Chondrocyte (in vitro differentiated cells): Measurements from ENCODE around the gene FMNL2. TPM values are rescaled to one million over a fixed set of nuclear protein-coding genes. Genes with fewer than 3 reads are reported as not detected.

Source experiments
- DNase-seq: peaks from one replicate; pipeline ENCODE4 v3.0.0; 2021; ENCODE audit warnings: mixed read lengths, low spot score
- H3K27ac Mint-ChIP-seq: one replicate; pipeline ENCODE4 v1.8.0; 2021; ENCODE audit warnings: mild to moderate bottlenecking, moderate library complexity, mixed read lengths; ENCODE audit not compliant: unreplicated experiment
- H3K27me3 Mint-ChIP-seq: 2 replicates; pipeline ENCODE4 v1.8.0; 2021; ENCODE audit warnings: low read depth, mixed read lengths
- H3K36me3 Mint-ChIP-seq: 2 replicates; pipeline ENCODE4 v1.8.0; 2021; ENCODE audit warnings: low read depth, mixed read lengths
- H3K4me1 Mint-ChIP-seq: 2 replicates; pipeline ENCODE4 v1.8.0; 2021; ENCODE audit warnings: low read depth, mild to moderate bottlenecking, mixed read lengths
- H3K4me3 Mint-ChIP-seq: one replicate; pipeline ENCODE4 v1.8.0; 2021; ENCODE audit warnings: mild to moderate bottlenecking, moderate library complexity, mixed read lengths; ENCODE audit not compliant: unreplicated experiment
- H3K9me3 Mint-ChIP-seq: 2 replicates; pipeline ENCODE4 v1.8.0; 2021; ENCODE audit warnings: low read depth, mixed read lengths
- CTCF ChIP-seq: fragments of 200-600 bp; sonication (generic); IDR thresholded peaks from 2 replicates; pipeline ENCODE4 v1.5.0; 2021; ENCODE audit warnings: antibody characterized with exemption, mild to moderate bottlenecking, moderate library complexity
- total RNA-seq: library from RNA; stranded (reverse); gene quantifications from 3 replicates; pipeline ENCODE4 v1.2.1, GENCODE V29; 2021

Gene FMNL2
- total RNA-seq, 1 donor from 2014 or later: 33.9 TPM

- Mint-ChIP-seq H3K27me3 (no peaks in the 10 kb centered on the region), H3K4me1 (peaks cover 47% of the 10 kb centered on the region), H3K27ac (no peak overlapping the region), H3K9me3 (peaks cover 10% of the 10 kb centered on the region), H3K4me3 (no peak overlapping the region), H3K36me3 (no peaks in the 10 kb centered on the region)
- no peak for TF ChIP-seq CTCF
- DNase-seq: no peak
Measured at GRCh38 chr2:152492911-152493310, 157.9 kb downstream of the FMNL2 start.

GRCh38 chr2:152493417-152493816 lies 158.4 kb downstream of the FMNL2 start:
- no peaks in the 10 kb centered on the region for H3K36me3 Mint-ChIP-seq
- no peak for TF ChIP-seq CTCF
- peaks cover 50% of the 10 kb centered on the region for H3K4me1 Mint-ChIP-seq
- no peak overlapping the region for H3K27ac Mint-ChIP-seq
- peaks cover 10% of the 10 kb centered on the region for H3K9me3 Mint-ChIP-seq
- H3K27me3 Mint-ChIP-seq: no peaks in the 10 kb centered on the region
- DNase-seq: no peak
- no peak overlapping the region for H3K4me3 Mint-ChIP-seq

- DNase-seq: no peak
- Mint-ChIP-seq H3K36me3 (no peaks in the 10 kb centered on the region), H3K27ac (no peak overlapping the region), H3K9me3 (peaks cover 10% of the 10 kb centered on the region), H3K4me1 (peaks cover 56% of the 10 kb centered on the region), H3K4me3 (no peak overlapping the region), H3K27me3 (no peaks in the 10 kb centered on the region)
- no peak for TF ChIP-seq CTCF
Measured at GRCh38 chr2:152493945-152494528, 159.1 kb downstream of the FMNL2 start.

- H3K36me3 Mint-ChIP-seq: no peaks in the 10 kb centered on the region
- no peaks in the 10 kb centered on the region for H3K27me3 Mint-ChIP-seq
- H3K4me3 Mint-ChIP-seq: no peak overlapping the region
- peaks cover 63% of the 10 kb centered on the region for H3K4me1 Mint-ChIP-seq
- no peak for DNase-seq
- no peak overlapping the region for H3K27ac Mint-ChIP-seq
- peaks cover 10% of the 10 kb centered on the region for H3K9me3 Mint-ChIP-seq
- no peak for TF ChIP-seq CTCF
Measured at GRCh38 chr2:152496371-152496770, 161.4 kb downstream of the FMNL2 start.

GRCh38 chr2:152497481-152498052 lies 162.6 kb downstream of the FMNL2 start:
- Mint-ChIP-seq H3K9me3 (peaks cover 10% of the 10 kb centered on the region), H3K27me3 (no peaks in the 10 kb centered on the region), H3K4me1 (peaks cover 59% of the 10 kb centered on the region), H3K4me3 (no peak overlapping the region), H3K36me3 (no peaks in the 10 kb centered on the region), H3K27ac (peak overlapping the region; percentile 39)
- no peak for TF ChIP-seq CTCF
- DNase-seq: no peak
